Cardiac septum (tissue), 1 donor: Measurements from ENCODE around the gene CPNE6. TPM values are rescaled to one million over a fixed set of nuclear protein-coding genes. Genes with fewer than 3 reads are reported as not detected.
A peak's percentile ranks its signal among the peaks of the same experiment; 100 is the strongest.

Experiments
- DNase-seq: peaks from one replicate; pipeline ENCODE4 v3.0.0-alpha.2; 2020; ENCODE audit warnings: low spot score
- intact Hi-C: fragments of 100-400 bp; cut with DNase I; formaldehyde crosslinking; loops from one replicate; pipeline ENCODE4 v1.14.0; 2022
- total RNA-seq: library from RNA; stranded (reverse); fragmentation: NEBNext Ultra II Directional; extraction: Animal tissue kit (Norgen Biotek cat#: 25700); gene quantifications from one replicate; pipeline ENCODE4 v1.2.1, GENCODE V29; 2021
- donor health status: DM: no; HTN: no; CAD: no.

The CPNE6 gene
- total RNA-seq, 1 donor from 2014 or later, result 1.4 TPM

- intact Hi-C loops, result no loop called here
- no peak for DNase-seq
These were observed 9.8 kb downstream of the CPNE6 start for GRCh38 chr14:24080888-24081738.

DNA sequence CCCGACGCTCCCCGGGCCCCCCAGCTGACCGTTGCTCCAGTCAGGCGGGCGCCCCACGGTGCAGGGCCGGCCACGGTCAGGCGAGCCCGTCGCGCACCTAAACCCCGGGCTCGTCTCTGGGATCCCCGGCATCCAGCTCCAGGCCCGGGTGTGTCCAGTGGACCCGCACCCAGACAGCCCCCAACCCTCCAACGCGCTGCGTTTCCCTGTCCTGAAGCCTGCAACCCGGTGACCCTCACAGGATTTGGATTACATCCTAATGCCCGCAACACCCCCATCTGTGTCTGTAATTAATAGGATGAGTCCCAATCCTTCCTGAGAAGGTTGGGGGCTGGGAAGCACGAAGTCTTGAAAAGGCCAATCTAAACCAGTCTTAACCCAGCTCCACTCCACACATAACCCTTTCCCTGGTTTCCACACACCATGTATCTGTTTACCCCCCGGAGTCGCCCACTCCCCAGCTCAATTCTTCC lies 10.4 kb downstream of the CPNE6 start:
- intact Hi-C loops, result no loop called here
- no peak for DNase-seq

DNA sequence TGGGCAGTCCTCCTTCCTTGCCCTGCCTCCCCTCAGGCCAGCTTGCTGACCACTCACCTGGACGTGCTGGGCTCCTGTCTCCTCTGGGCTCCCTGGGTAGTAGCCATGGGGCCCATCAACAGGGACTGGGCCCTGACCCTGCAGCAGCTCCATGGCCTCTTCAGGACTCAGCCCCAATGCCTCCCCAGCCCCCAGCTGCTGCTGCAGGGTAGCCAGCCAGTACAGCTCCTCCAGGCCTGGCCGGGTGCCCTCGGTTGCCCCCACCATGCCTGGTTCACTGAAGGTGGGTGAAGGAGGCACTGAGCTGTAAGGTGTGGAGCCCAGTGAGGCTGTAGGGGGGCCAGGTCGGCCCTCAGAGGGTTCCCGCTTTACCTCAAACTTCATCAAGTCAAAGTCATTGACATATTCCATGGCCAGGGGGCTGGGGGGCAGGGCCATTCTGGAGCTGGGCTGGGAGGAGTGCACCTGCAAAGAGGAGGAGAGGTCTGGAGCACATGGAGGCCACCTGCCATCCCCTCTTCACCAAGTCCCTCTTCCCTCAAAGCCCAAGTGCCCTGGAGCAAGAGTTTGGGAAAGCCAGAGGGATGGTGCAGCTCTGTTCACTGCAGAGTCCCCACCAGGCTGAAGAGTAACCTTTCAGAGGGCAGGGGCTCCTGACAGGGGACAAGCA lies 11.2 kb downstream of the CPNE6 start:
- intact Hi-C loops, result no loop called here
- no peak for DNase-seq

DNA sequence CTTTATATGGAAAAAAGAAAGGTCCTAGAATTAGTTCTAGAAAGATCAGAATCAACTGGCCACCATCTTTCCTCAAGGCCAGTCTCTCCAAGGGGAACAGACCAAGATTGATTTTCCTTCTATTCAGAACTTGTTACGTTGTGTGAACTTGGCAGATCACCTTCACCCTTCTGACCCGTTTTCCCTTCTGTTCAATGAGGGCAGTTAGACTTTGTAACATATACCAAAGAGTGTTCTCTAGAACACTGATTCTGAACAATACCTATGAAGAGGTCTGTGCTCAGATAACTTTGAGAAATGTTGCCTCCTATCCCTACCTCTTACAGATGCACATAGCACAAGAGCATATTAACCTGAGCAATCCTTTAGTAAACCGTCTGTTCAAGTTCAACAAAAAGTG lies 12.1 kb downstream of the CPNE6 start:
- no peak for DNase-seq
- intact Hi-C loops, result no loop called here

DNA sequence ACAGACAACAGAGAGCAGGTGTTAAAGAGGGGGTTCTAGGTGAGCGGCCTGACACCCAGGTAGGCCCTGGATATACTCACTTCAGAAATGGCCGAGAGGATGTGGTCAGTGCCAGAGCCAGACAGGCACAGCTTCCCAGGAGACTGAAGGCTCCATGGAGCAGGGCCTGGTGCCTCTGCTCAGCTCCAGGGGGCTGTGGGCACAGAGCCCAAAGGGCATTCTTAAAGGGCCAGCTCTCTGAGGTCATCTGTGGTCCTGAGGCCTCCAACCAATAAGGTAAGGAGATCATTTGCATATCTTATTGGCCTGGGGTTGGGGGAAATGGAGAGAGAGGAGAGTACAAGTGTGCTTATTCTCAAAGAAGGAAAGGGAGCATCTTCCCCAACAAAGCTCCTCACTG lies 13.1 kb downstream of the CPNE6 start:
- DNase-seq, result no peak
- intact Hi-C loops, result no loop called here

DNA sequence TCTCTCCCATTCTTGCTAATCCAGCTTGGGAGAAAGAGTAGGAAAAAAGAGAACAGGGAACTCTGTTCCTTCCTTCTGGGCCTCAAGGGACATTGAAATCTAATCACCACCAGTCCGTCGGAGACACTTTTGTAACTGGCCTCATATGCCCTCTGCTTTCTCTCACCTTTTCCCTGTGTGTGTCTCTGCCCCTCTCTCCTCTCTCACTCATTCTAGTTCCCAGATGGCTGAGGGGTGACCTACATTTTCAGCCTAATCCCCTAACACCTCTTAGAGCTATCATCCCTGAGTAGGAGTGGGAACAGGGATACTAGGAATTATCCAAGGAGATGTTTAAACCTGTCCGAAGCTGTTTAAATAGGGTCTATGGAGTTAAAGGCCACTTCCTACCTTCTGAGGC lies 13.9 kb downstream of the CPNE6 start:
- intact Hi-C loops, result no loop called here
- DNase-seq, result no peak

DNA sequence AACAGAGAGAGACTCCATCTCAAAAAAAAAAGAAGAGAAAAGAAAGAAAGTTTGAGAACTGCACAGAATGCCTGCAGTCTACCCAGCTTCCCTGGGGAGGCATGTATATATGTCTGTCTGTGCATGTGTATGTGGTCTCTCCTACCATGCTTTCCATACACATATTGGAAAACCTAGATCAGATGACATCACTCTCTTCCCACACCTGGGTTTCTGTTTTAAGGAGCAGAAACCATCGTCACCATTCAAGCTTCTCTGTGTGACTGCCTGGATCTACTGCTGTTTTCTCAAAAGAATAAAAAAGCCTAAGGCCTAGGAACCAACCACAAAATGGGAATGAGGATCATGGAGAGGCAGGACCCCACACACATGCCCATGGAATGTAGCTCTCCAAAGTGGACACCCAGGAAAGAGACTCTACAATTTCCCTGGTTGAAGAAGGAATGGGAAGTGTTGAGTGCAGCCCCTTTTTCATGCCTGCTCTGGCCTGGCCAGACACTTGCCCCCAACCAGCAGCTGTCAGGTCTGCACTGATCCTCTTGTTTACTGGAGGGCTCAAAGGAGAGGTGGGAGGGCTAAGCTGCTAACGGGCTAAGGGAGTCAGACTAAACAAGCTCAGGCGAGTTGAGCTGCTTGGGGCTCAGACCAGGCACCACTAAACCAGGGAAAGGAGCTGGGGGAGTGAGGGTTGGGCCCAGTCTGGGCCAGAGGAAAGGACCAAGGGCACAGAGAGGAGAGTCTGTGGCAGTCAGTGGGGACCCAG lies 15.0 kb downstream of the CPNE6 start:
- intact Hi-C loops, result no loop called here
- DNase-seq, result no peak

- intact Hi-C loops, result no loop called here
- DNase-seq, result no peak
These were observed 15.6 kb downstream of the CPNE6 start for GRCh38 chr14:24087004-24087403.

DNA sequence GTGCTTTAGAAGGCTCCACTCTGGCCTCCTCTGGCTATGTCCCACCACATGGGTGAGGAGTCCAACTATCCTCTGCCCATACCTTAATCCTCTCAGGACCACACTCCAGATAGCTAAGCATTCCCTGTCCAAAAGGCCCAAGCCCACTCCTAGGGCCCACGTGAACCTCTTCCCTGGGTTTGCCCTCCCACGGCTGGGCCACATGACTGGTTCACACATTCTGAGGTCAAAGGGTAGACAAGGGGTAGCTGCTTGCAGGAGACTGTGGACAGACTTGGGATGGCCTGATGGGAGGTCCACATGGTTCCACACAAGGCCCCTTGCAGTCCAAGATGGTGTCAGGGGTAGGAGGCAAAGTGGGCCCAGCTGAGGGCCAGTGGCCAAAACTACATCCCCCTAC lies 16.7 kb downstream of the CPNE6 start:
- intact Hi-C loops, result no loop called here
- DNase-seq, result no peak

DNA sequence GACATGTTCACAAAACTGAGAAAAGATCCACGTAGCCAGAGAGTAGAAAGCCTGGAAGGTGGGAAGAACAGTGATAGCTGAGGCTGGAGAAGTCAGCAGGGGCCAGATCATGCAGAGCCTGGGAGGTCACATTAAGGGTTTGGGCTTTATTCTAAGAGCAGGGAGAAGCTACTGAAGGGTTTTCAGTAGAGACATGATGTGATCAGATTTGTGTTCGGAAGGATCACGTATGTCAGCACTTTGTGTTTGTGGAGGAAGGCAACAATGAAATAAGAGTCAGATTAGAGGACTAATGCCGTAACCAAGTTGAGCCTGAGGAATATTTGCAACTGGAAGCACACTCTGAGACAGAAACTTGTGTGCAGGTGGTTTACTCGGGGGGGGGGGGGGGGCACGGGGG lies 18.5 kb downstream of the CPNE6 start:
- no peak for DNase-seq
- intact Hi-C loops, result loop anchor here (1.0 to 10.0 kb wide), 3 partner anchors 32 to 105 kb away; partner anchors contain the start of gene DHRS4L2

DNA sequence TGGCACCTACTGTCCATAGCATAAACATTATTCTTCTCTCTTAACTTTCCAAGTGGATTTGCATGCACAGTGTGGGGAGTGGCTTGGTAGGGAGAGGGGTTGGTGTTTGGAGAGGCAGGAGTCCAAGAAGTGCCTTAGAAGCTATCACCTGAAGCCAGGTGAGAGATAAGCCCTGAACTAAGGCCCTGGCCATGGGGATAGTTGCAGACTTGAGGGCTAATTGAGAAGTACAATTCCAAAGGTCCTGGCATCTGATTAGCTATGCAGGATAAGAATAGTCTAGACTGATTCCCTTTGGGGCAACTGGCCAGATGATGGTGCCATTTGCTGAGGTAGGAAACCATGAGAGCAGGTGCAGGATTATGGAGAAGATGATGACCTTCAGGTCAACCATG lies 20.7 kb downstream of the CPNE6 start:
- intact Hi-C loops, result loop anchor here (5.0 to 10.0 kb wide), 2 partner anchors 80 to 107 kb away; partner anchors contain the start of gene DHRS4L2
- DNase-seq, result no peak

GRCh38 chr14:24092505-24093206 lies 21.3 kb downstream of the CPNE6 start:
- DNase-seq, result no peak
- intact Hi-C loops, result loop anchor here (5.0 to 10.0 kb wide), 2 partner anchors 80 to 108 kb away; partner anchors contain the start of gene DHRS4L2

DNA sequence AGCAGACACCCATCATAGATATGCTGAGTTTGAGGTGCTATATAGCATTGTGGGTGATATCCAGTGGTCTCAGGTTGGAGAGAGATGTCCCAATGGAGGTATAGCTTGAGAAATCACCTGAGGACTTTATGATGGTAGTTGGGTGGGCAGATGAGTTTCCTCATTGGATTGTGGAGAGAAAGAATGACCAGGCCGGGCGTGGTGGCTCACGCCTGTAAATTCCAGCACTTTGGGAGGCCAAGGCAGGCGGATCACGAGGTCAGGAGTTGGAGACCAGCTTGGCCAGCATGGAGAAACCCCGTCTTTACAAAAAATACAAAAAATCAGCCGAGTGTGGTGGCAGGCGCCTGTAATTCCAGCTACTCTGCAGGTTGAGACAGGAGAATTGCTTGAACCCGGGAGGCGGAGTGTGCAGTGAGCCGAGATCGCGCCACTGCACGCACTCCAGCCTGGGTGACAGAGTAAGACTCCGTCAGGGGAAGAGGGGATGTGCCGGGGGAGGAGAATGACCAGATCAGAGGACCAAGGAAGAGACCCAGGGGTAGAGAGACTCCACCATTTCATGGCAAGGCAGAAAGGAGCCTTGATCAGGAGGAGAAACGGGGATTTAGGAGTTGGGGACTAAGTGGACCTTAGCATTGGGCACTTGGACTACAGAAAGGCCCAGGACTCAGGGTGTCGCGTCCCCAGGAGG lies 22.0 kb downstream of the CPNE6 start:
- intact Hi-C loops, result loop anchor here (5.0 to 10.0 kb wide), 2 partner anchors 81 to 109 kb away; partner anchors contain the start of gene DHRS4L2
- DNase-seq, result no peak

- DNase-seq, result peak; percentile 91
- intact Hi-C loops, result loop anchor here (5.0 to 10.0 kb wide), 2 partner anchors 82 to 109 kb away; partner anchors contain the start of gene DHRS4L2
These were observed 22.8 kb downstream of the CPNE6 start, which contains the start of gene PCK2 for GRCh38 chr14:24093901-24094840. Gene PCK2, plus strand, starts transcription at chr14:24094311. Its CDS starts 95 bp downstream, at chr14:24094406.

GRCh38 chr14:24094841-24095270 lies 23.5 kb downstream of the CPNE6 start:
- intact Hi-C loops, result loop anchor here (5.0 to 10.0 kb wide), 2 partner anchors 83 to 110 kb away; partner anchors contain the start of gene DHRS4L2
- no peak for DNase-seq

- DNase-seq, result no peak
- intact Hi-C loops, result loop anchor here (10.0 kb wide), 1 partner anchor 111 kb away; the partner anchor contains the start of gene DHRS4L2
These were observed 24.1 kb downstream of the CPNE6 start for GRCh38 chr14:24095271-24096068.
